ENCODE data around the gene SUSD6.

DNA sequence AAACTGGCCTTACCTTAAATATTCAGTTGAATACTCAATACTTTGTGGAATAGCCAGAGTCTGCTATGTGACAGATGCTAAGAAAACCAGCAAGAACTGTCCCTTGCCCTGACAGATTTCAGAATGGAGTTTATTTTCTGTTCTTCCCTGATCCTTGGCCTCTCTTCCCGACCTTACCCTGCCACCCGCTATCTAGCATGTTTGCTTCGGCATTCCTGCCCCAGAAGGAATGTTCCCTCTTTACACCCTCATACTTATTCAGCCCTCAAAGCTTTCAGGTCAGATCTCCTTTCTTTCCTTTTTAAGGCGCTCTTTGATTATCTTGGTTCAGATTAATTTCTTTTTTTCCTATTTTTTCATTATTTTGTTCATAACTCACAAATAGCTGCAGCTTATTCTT is 21.8 kb downstream of the SUSD6 start:
- TF ChIP-seq, protein P1, sequence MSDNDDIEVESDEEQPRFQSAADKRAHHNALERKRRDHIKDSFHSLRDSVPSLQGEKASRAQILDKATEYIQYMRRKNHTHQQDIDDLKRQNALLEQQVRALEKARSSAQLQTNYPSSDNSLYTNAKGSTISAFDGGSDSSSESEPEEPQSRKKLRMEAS (CRISPR knock-in tag; IDR thresholded peaks at IDR 0.05) = no peak
- TF ChIP-seq, protein P2, sequence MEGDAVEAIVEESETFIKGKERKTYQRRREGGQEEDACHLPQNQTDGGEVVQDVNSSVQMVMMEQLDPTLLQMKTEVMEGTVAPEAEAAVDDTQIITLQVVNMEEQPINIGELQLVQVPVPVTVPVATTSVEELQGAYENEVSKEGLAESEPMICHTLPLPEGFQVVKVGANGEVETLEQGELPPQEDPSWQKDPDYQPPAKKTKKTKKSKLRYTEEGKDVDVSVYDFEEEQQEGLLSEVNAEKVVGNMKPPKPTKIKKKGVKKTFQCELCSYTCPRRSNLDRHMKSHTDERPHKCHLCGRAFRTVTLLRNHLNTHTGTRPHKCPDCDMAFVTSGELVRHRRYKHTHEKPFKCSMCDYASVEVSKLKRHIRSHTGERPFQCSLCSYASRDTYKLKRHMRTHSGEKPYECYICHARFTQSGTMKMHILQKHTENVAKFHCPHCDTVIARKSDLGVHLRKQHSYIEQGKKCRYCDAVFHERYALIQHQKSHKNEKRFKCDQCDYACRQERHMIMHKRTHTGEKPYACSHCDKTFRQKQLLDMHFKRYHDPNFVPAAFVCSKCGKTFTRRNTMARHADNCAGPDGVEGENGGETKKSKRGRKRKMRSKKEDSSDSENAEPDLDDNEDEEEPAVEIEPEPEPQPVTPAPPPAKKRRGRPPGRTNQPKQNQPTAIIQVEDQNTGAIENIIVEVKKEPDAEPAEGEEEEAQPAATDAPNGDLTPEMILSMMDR (IDR thresholded peaks at IDR 0.05 in 2 of 3, conservative IDR thresholded peaks at IDR 0.05 in 1 of 3; ENCODE audit: insufficient read depth in 2 of 3, low read depth in 1 of 3, low read length in 3 of 3) = no peak
- TF ChIP-seq SRSF7 (optimal IDR thresholded peaks at IDR 0.05; ENCODE audit: low read depth, low read length) (no peak), SMAD4 (CRISPR knock-in tag; conservative IDR thresholded peaks at IDR 0.05) (no peak), YY1 (IDR thresholded peaks at IDR 0.05; ENCODE audit: borderline replicate concordance in 1 of 3, control insufficient read depth in 1 of 3, extremely low read depth in 1 of 3, insufficient read depth in 3 of 3, insufficient read length in 1 of 3, insufficient replicate concordance in 2 of 3, low read depth in 1 of 3, low read length in 2 of 3) (no peak), ARID2 (IDR thresholded peaks at IDR 0.05) (no peak), ZFP30 (CRISPR knock-in tag; IDR thresholded peaks at IDR 0.05; ENCODE audit: borderline replicate concordance) (no peak), EP300 (IDR thresholded peaks at IDR 0.05; ENCODE audit: low read length) (no peak), POLR2AphosphoS5 (IDR thresholded peaks at IDR 0.05; ENCODE audit: control insufficient read depth, insufficient read depth, low read depth, low read length) (no peak)
- TF ChIP-seq, protein P3, sequence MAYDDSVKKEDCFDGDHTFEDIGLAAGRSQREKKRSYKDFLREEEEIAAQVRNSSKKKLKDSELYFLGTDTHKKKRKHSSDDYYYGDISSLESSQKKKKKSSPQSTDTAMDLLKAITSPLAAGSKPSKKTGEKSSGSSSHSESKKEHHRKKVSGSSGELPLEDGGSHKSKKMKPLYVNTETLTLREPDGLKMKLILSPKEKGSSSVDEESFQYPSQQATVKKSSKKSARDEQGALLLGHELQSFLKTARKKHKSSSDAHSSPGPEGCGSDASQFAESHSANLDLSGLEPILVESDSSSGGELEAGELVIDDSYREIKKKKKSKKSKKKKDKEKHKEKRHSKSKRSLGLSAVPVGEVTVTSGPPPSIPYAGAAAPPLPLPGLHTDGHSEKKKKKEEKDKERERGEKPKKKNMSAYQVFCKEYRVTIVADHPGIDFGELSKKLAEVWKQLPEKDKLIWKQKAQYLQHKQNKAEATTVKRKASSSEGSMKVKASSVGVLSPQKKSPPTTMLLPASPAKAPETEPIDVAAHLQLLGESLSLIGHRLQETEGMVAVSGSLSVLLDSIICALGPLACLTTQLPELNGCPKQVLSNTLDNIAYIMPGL (CRISPR knock-in tag; IDR thresholded peaks at IDR 0.05) = no peak
